Measurements from ENCODE around the gene SUCLG2.
"Not testable (repeated sequence)": the region's sequence is repeated elsewhere in the genome, so short reads cannot be mapped to it uniquely, and the experiment has no call there.

The SUCLG2 gene

DNA sequence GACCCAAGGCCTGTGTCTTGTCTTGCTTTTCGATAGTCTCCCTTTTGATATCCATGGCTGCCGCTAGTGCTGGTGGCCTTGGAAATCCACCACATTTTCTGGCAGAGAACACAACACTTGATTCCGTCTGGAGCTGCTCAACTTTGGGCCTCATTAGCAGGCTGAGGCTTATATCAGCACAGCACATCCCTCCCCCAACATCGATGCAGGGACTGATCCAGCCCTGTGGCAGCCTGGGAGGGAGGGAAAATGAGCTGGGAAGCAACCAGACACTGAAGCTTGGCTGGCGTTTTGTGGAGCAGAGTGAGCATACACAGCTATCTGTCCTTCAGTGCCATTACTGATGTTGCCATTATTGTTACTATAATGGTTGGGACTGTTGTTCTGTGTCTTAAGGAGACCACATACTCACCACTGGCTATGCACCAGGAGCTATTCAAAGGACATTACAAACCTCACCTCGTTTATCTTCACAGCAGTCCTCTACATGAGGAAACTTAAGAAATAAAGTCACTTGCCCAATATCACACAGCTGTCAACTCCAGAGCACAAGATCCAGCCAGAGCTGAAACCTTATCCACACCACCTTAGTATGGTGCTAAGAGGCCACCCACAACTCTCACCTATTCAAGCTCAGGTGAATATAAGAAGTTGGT lies 102.9 kb downstream of the SUCLG2 start:
- DNase-seq, result peak; percentile 90

DNA sequence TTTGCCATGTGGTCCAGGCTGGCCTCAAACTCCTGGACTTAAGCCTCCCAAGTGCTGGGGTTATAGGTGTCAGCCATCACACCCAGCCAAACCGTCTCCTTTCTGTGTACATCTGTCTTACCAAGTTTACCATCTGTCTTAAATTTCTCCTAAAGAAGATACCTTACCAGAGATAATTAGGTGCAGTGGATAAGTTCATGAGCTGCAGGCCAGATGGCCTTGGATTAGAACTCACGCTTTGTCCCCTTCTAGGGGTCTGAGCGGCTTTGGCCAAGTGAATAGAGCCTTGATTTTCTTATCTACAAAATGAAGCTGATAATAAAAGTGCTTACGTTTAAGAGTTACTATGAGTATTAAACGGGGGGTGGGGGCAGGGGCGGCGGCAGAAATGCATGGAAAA lies 103.9 kb downstream of the SUCLG2 start:
- peak; percentile 95 for DNase-seq

DNA sequence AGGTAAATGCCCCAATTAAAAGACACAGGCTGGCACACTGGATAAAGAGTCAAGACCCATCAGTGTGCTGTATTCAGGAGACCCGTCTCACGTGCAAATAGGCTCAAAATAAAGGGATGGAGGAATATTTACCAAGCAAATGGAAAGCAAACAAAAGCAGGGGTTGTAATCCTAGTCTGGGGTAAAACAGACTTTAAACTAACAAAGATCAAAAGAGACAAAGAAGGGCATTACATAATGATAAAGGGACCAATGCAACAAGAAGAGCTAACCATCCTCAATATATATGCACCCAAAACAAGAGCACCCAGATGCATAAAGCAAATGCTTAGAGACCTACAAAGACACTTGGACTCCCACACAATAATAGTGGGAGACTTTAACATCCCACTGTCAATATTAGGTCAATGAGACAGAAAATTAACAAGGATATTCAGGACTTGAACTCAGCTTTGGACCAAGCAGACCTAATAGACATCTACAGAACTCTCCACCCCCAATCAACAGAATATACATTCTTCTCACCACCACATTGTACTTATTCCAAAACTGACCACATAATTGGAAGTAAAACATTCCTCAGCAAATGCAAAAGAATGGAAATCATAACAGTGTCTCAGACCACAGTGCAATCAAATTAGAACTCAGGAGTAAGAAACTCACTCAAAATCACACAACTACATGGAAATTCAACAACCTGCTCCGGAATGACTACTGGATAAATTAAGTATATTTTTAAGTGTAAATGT lies 111.7 kb downstream of the SUCLG2 start:
- DNase-seq, result not testable (repeated sequence)

DNA sequence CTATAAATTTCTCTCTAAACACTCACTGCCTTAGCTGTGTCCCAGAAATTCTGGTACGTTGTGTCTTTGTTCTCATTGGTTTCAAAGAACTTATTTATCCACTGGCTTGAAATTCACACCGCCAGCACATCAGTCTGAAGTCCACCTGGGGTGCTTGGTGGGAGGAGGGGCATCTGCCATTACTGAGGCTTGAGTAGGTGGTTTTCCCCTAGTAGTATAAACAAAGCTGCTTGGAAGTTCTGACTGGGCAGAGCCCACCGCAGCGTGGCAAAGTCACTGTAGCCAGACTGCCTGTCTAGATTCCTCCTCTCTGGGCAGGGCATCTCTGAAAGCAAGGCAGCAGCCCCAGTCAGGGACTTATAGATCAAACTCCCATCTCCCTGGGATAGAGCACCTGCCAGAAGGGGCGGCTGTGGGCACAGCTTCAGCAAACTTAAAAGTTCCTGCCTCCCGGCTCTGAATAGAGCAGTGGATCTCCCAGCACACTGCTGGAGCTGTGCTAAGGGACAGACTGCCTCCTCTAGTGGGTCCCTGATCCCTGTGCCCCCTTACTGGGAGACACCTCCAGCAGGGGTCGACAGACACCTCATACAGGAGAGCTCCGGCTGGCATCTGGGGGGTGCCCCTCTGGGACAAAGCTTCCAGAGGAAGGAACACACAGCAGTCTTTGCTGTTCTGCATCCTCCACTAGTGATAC lies 114.1 kb downstream of the SUCLG2 start:
- DNase-seq, result no peak

DNA sequence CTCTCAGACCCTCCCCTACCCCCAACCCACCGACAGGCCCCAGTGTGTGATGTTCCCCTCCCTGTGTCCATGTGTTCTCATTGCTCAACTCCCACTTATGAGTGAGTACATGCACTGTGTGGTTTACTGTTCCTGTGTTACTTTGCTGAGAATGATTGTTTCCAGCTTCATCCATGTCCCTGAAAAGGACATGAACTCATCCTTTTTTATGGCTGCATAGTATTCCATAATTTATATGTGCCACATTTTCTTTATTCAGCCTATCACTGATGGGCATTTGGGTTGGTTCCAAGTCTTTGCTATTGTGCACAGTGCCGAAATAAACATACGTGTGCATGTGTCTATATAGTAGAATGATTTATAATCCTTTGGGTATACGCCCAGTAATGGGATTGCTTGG lies 117.2 kb downstream of the SUCLG2 start:
- DNase-seq, result not testable (repeated sequence)

DNA sequence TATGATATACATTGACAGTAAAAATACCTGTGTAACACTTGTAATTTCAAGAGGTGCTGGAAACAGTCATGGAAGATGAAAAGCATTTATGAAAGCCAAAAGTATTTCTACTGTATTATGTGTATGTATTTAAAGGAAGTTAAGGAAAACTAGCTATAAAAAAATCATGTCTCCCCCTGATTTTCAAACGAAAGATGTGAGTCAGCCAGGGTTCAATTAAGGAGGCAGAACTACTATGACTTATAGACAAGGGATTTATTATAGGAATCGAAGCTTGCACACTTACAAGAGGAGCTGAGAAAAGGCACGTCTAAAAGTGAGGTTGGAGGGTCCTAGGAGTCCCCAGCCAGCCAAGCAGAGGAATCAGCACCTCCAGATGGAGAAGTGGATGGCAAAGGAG lies 119.4 kb downstream of the SUCLG2 start:
- DNase-seq, result no peak

DNA sequence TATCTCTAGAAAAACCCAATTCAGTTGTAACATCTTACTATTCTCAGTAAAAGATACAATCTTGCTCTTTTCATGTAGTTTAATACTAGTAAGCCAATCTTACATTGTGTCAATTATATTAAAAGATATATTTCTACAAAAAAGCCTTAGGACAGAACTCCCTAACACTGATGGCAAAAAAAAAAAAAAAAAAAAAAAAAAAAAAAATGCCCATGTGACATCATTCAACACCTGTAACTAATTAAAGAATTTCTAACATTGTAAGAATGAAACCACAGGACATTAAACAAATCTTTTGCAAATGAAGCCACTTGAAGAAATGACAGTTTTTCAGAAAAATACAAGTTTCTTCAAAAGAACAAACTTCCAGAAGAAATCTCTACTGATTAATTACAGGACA lies 119.8 kb downstream of the SUCLG2 start:
- no peak for DNase-seq

DNA sequence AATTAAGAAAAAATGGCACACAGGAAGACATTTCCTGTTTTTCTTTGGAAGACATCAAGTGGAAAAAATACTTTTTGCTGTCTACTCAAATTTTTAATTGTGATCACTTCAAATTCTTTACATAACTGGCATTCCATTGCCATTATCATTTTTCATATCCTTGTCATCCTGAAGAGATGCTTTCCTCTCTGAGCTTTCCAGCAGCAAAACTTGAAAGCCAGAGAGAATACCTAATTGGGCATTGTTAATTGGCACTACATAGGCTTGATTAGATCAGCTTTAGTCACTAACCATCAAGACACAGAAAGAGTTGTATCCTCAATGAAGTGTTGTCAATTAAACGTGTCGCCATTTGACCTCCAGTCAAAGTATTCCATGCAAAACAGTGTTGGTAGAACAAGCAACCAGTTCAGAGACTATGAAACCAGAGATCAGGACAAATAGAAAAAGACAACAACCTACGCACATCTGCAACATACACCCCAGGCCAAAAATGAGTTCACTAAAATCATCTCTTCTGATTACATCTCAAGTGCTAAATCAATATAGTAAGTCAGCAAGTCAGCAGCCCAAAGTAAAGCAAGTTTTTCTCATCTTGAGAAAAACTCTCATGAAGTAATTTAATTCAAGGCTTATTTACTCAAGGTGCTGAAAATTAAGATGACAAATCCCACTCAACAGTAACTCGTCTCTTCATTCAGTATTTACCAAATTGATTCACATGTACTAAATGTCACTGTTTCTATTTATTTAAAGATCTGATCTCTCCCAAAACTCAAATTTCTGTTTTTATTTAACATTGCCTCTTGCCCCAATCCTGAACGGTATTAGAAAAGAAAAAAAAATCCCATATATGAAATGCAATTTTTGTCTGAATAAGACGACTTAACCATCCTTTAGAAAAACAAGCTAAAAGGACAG lies 123.0 kb downstream of the SUCLG2 start:
- DNase-seq, result no peak

DNA sequence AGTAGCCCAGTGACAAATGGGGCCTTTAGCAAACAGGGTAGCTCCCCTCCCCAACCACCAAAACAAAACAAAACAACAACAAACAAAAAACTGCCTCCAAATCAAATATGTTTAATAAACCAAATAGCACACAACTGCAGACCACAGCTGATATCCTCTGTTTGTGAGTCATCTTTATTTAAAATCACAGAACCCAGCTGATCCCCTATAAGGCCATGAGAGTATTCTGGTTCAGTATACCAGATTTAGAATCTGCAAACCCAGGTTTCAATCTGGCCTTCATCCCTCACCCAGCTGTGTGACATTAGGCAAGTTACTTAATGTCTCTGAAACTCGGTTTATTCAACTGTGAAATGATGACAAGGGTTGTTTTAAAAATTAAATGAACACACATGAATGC lies 124.5 kb downstream of the SUCLG2 start:
- DNase-seq, result no peak

DNA sequence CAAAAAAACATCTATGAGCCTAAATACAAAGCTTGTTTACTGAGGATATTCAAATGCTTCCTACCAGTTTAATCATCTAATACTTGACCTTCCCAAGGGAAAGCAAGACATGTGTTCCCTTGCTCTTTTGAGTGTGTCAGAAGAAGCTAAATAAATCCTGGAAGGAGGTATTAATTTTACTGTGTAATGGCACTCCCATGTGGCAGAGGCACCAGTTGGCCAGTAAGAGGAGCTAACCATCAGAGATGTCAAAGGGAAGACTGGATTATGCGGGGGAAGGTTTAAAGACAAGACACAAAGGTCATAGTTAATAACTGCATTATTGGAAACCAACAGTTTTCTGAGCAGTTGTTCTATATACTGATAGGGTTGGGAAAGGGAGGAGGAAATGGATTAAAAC lies 125.1 kb downstream of the SUCLG2 start:
- peak; percentile 61 for DNase-seq

DNA sequence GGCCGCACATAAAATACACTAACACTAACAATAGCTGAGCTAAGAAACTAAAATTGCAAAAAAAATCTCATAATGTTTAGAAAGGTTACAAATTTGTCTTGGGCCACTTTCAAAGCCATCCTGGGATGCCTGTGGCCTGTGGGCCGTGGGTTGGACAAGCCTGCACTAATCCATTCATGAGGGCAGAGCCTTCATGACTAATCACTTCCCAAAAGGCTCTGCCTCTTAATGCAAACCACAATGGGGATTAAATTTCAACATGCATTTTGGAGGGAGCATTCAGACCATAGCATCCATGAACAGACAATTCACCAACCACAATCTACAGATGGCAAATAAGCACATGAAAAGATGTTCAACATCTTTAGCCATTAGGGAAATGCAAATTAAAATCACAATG lies 128.2 kb downstream of the SUCLG2 start:
- DNase-seq, result peak; percentile 28

DNA sequence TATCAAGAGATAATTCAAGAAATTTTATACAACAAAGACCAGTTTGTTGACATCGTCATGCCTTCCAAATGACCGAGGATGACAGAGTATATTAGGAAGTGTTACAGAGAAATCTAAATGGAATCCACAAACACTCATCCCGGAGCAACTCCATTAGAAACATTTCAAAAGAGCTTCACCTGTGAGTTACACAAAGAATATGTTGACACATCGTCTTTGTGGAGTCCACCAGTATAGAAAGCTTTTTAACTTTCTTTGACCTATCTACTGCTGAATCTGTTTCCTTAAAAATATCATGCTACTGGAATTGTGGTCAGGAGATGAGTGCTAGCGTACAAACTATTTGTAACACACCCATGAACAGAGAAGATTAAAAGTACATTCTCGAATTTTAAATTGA lies 130.4 kb downstream of the SUCLG2 start:
- DNase-seq, result no peak

DNA sequence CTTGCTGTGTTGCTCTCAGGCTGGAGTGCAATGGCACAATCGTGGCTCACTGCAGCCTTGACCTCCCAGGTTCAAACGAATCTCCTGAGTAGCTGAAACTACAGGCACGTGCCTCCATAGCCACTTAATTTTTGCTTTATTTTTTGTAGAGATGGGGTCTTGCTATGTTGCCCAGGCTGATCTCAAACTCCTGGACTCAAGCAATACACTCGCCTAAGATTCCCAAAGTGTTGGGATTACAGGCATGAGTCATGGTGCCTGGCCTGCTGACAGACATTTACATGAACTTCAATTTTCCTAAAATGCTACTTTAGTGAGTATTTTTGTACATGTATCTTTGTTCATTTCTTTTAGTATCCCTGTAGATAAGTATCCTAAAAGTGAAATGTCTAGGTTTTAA lies 132.3 kb downstream of the SUCLG2 start:
- no peak for DNase-seq

DNA sequence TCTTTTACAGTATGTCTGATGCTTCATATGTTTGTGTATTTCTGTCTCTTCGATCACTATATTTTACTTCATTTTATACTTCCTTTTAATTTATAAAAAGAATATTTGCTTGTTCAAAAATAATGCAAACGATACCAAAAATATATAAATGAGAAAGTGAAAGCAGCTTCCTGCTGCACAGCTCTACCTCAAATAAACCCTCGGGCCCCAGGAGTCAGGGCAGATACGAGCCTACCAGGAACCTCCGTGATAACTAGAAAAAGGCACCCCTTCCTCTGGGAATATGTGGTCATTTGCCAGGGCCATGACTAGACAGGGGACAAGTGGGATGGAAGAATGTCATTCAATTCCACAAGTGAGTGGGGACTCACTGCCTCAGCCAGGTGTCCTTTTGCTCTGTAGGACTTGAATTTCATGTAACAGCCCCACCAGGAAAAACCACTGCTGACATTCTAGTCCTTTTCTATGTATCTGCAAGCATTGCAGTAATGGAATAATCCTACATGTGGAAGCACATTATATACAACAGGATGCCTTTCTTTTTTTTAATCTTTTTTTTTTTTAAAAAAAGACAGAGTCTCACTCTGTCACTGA lies 133.3 kb downstream of the SUCLG2 start:
- no peak for DNase-seq

DNA sequence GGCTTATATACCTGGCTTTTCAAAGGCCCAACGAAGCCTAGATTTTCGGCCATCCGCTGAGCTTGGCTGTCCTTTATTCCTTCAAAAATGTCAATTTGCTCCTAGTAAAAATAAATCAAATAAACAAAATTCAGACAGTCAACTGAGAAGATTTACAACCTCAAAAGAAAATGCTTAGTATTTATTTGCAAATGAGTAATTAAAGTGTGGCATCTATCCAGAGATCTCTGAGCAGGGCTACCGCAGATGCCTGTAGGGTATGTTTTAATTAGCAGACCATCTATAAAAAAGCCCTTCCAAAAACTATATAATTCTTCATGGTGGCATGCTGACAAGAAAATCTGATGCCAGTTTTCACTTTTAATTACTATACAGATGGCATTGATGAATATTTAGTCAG lies 136.2 kb downstream of the SUCLG2 start:
- no peak for DNase-seq

DNA sequence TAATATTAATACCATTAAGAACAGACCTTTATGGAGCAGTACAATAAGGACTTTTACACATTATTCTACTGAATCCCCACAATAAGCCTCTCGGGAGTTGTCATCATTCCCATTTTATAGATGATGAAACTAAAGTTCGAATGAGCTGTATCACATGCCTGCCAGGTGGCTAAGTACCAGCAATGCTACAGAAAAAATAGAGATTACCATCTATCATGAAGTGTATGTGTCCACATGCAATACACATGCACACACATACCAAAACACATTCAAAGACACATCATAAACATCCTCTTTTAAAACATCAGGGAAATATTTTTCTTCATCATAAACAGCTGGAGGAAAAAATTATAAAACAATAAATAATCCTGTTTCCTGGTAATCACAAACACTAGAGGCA lies 136.6 kb downstream of the SUCLG2 start:
- no peak for DNase-seq

DNA sequence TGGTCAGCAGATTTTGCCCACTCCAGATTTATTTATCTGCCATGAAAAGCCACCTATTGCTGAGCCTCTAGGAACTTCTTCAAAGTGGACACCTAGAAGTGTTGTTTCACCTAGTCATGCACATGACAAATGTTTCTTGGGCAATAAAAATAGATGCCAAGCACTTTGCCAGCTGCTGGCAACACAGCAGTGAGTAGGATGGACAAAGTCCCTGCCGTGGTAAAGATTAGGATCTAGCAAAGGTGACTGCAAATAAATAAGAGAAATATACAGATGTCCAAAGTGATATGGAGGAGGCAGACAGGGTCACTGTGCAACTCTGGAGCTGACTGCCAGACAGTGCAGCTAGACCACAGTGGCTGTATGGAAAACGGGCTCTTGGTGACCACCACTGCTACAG lies 137.9 kb downstream of the SUCLG2 start:
- DNase-seq, result no peak

DNA sequence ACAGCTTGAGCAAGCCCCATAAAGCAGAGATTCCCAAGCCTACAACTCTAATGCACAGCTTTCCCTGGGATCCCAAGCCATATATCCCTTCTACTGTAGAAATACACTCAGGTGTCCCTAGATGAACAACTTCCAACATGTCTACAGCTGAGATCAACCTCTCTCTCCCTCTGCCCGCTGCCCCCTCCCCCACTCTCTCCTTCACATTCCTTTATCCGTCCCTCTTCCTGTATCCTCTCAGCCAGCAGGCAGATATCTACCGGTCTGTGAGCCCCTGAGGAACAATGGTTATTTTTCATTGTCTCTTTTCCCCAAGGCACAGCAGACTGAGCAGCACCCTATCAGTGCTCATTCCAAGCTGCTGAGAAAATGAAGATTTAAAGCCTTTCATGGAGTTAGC lies 138.6 kb downstream of the SUCLG2 start:
- peak; percentile 49 for DNase-seq

DNA sequence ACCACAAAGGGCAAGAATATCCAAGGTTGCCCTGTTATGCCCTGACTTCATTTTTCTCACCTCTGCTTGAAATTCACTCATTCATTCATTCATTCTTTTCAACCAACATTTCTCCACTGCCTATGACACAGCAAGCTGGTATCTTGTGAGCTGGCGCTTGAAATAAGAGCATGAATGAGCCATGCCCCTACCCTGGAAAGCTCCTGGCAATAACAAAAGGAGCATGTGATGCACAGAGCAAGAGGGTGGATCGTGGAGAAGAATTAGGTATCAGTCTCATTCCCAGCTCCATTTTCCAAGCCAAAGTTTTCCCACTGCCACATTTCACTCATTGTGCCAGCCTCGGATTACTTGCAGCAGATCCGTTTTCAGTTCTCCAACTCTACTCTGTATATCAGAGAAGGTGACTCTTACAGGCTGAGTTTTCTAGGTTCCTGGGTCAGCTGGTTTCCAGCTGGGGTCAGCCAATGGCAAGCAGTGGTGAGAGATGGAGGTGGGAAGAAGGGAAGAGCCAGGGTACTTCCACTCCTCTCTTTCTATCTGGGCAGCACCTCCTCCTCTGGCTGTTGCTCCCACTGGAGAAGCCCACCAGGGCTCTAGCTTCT lies 144.8 kb downstream of the SUCLG2 start:
- no peak for DNase-seq

DNA sequence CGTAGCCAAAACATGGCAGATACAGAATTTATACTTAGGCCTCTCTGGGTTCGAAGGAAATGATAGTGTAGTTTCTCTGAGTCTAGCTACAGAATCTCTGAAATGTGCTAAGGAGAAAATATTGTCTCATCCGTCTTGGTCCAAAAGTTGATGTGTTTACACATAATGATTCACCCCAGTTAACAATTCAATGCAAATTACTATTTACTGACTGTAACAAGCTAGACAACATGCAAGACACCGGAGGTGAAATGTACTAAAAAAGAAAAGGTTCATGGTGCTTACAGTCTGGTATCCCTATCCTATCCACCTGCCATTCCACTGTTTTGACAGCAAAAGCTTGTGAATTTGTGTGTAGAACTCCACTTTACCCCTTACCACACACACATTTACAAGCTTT lies 146.8 kb downstream of the SUCLG2 start:
- no peak for DNase-seq

DNA sequence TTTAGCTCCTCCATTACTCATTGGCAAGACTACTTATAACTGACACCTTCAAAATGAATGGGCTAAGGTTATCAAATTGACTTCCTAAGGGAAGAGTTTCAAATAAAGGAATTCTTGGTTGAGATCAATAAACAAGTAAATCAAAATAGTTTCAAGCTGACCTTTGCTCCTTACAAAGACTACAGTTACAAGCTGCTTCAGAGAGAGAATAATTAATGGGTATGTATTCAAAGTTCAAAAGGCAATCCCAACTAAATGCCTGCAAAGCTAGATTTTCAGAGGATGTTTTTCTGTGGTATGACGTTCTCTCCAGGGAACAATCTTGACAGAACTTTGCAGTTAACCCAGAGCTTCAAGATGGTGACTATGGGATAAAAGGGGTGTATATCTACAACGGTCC lies 153.7 kb downstream of the SUCLG2 start:
- no peak for DNase-seq

DNA sequence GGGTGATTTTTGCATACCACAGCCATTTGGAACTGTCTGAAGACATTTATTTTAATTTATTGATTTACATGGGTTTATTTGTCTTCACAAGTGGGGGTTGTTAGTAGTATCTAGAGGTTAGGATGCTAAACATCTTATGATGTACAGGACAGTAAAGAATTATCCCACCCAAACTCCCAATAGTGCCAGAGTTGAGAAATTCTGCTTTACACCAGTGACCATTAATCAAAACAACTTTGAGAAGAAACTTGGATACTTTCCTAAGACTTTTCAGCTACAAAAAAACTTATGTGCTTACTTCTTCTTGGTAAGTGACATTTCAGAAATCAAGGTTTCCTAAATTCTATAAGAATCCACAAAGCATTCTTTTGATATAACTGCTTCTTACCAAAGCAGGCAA lies 156.7 kb downstream of the SUCLG2 start:
- no peak for DNase-seq
